HepG2 (cell line): ENCODE results near the gene STXBP2. TPM values are rescaled to one million over a fixed set of nuclear protein-coding genes. Genes with fewer than 3 reads are reported as not detected.

Source experiments
- ATAC-seq: fragments of 200-7000 bp; cut with Tn5 transposase; 3 replicates; pipeline ENCODE4 v1.9.1; 2020; ENCODE audit warnings: mild to moderate bottlenecking, moderate library complexity
- BruUV-seq: library from RNA; stranded (reverse); fragments of 400-500 nt; replicated peaks from 2 replicates; lab custom pipeline; 2021; lab: Mats Ljungman, UMichigan
- CTCF ChIA-PET: fragments of 300-600 bp; formaldehyde crosslinking; extraction: SDS; loops from one replicate; lab custom pipeline; 2021; ENCODE audit warnings: low total read pairs, inconsistent platforms, low intra/inter-chr PET ratio; lab: Yijun Ruan, JAX
- POLR2A ChIA-PET: fragments of 350-600 bp; sonication (Branson Sonifier 250); formaldehyde crosslinking; loops from one replicate; lab custom pipeline; 2020; ENCODE audit warnings: antibody characterized with exemption, inconsistent platforms; lab: Yijun Ruan, JAX
- DNase-seq: peaks from one replicate; pipeline ENCODE4 v3.0.0-alpha.2; 2015; ENCODE audit warnings: low spot score
- FAIRE-seq: peaks from 3 replicates; lab custom pipeline; 2011; peaks lifted over from hg19 to GRCh38; lab: Jason Lieb, UNC
- H2AFZ ChIP-seq: one replicate; pipeline ENCODE4 v1.6.1; 2011; ENCODE audit warnings: low read length, inconsistent platforms
- H3K27ac ChIP-seq: fragments of 300-600 bp; 3 replicates; pipeline ENCODE4 v1.8.0; 2011; ENCODE audit warnings: mixed run types, mild to moderate bottlenecking, mixed read lengths, low read length, inconsistent platforms; ENCODE audit not compliant: insufficient read depth; ENCODE audit errors: extremely low read length
- H3K27me3 ChIP-seq, 2 experiments: fragments of 200-600 bp in 1 of 2; 2 replicates in 1 of 2; 3 replicates in 1 of 2; pipeline versions ENCODE4 v1.6.0 to v1.8.0; 2011; ENCODE audit warnings: low read length in 2 of 2, mild to moderate bottlenecking in 2 of 2, moderate library complexity in 2 of 2, inconsistent platforms in 1 of 2; ENCODE audit not compliant: insufficient read depth in 2 of 2, control insufficient read depth in 1 of 2
- H3K36me3 ChIP-seq, 2 experiments: fragments of 200-600 bp in 1 of 2; replicated peaks in 1 of 2; 2 replicates in 1 of 2; 3 replicates in 1 of 2; pipeline versions ENCODE4 v1.5.1 to v1.8.0; 2011; ENCODE audit warnings: low read length in 2 of 2, inconsistent platforms in 1 of 2; ENCODE audit not compliant: insufficient read depth in 2 of 2, control insufficient read depth in 1 of 2
- H3K4me1 ChIP-seq: 2 replicates; pipeline ENCODE4 v1.5.1; 2012; ENCODE audit warnings: low read length, inconsistent platforms; ENCODE audit not compliant: insufficient read depth
- H3K4me2 ChIP-seq: 2 replicates; pipeline ENCODE4 v1.6.0; 2011; ENCODE audit warnings: low read depth, low read length, inconsistent platforms
- H3K4me3 ChIP-seq, 3 experiments: fragments of 200-600 bp in 1 of 3; sonication (generic), shearing (Covaris generic) in 1 of 3; replicated peaks in 1 of 3; 2 replicates each; pipeline ENCODE4 v1.5.1; 2011 to 2016; ENCODE audit warnings: low read length in 3 of 3, inconsistent platforms in 2 of 3, low read depth in 2 of 3, mild to moderate bottlenecking in 2 of 3, control low read depth in 1 of 3, mixed read lengths in 1 of 3; ENCODE audit not compliant: insufficient read depth in 1 of 3
- H3K79me2 ChIP-seq: one replicate; pipeline ENCODE4 v1.6.1; 2011; ENCODE audit warnings: low read length, inconsistent platforms; ENCODE audit not compliant: insufficient read depth
- H3K9ac ChIP-seq: 2 replicates; pipeline ENCODE4 v1.6.0; 2011; ENCODE audit warnings: mild to moderate bottlenecking, low read depth, low read length, inconsistent platforms; ENCODE audit not compliant: insufficient read depth
- H3K9me3 ChIP-seq: 2 replicates; pipeline ENCODE4 v1.5.1; 2012; ENCODE audit warnings: mild to moderate bottlenecking, low read length
- H4K20me1 ChIP-seq: 2 replicates; pipeline ENCODE4 v1.6.0; 2011; ENCODE audit warnings: inconsistent platforms, mild to moderate bottlenecking, low read length, moderate library complexity; ENCODE audit not compliant: insufficient read depth
- BRCA1 ChIP-seq: sonication (generic); formaldehyde crosslinking; IDR thresholded peaks from 2 replicates; pipeline ENCODE4 v1.4.0; 2020; ENCODE audit warnings: missing genetic modification reagents
- CREM ChIP-seq, 2 experiments: sonication (generic) in 1 of 2; formaldehyde crosslinking in 1 of 2; IDR thresholded peaks; 2 replicates each; pipeline versions ENCODE4 v1.4.0 to v1.6.1; 2016 to 2020; ENCODE audit warnings: antibody characterized with exemption in 1 of 2, mild to moderate bottlenecking in 1 of 2, missing genetic modification reagents in 1 of 2
- FOXC1 ChIP-seq: sonication (generic); formaldehyde crosslinking; IDR thresholded peaks from 2 replicates; pipeline ENCODE4 v1.8.0; 2022; ENCODE audit warnings: mild to moderate bottlenecking, missing genetic modification reagents, borderline replicate concordance
- HES4 ChIP-seq: sonication (generic); formaldehyde crosslinking; IDR thresholded peaks from 2 replicates; pipeline ENCODE4 v1.9.0; 2021; ENCODE audit warnings: mild to moderate bottlenecking, missing genetic modification reagents, borderline replicate concordance
- LCORL ChIP-seq, 2 experiments: fragments of 450-650 bp in 1 of 2; sonication (generic) in 1 of 2; formaldehyde crosslinking in 1 of 2; IDR thresholded peaks; 2 replicates each; pipeline versions ENCODE4 v1.5.0 to v1.6.1; 2017 to 2020; ENCODE audit warnings: antibody characterized with exemption in 1 of 2, missing genetic modification reagents in 1 of 2
- PCBP1 ChIP-seq: fragments of 200-400 bp; formaldehyde crosslinking; IDR thresholded peaks from 2 replicates; pipeline ENCODE4 v1.6.1; 2017; ENCODE audit warnings: mild to moderate bottlenecking, low read depth, low read length, borderline replicate concordance
- POLR2A ChIP-seq, 2 experiments: IDR thresholded peaks; 2 replicates each; pipeline ENCODE4 v1.6.1; 2011; ENCODE audit warnings: low read depth in 2 of 2, low read length in 2 of 2, mild to moderate bottlenecking in 1 of 2, moderate library complexity in 1 of 2; ENCODE audit not compliant: insufficient read depth in 1 of 2
- RXRB ChIP-seq: IDR thresholded peaks from 2 replicates; pipeline ENCODE4 v1.6.1; 2016; ENCODE audit warnings: borderline replicate concordance, missing genetic modification reagents, missing compliant biosample characterization
- THAP11 ChIP-seq: IDR thresholded peaks from 2 replicates; pipeline ENCODE4 v1.6.1; 2016; ENCODE audit warnings: missing biosample characterization, missing genetic modification reagents
- ZFP36L2 ChIP-seq: sonication (generic); formaldehyde crosslinking; IDR thresholded peaks from 2 replicates; pipeline ENCODE4 v1.4.0; 2020; ENCODE audit warnings: missing genetic modification reagents
- ZNF3 ChIP-seq: IDR thresholded peaks from 2 replicates; pipeline ENCODE4 v1.7.0; 2017; ENCODE audit warnings: inconsistent platforms
- ZNF30 ChIP-seq: sonication (generic); formaldehyde crosslinking; IDR thresholded peaks from 2 replicates; pipeline ENCODE4 v1.5.0; 2020; ENCODE audit warnings: mild to moderate bottlenecking, missing genetic modification reagents
- ZNF382 ChIP-seq: sonication (generic); formaldehyde crosslinking; IDR thresholded peaks from 2 replicates; pipeline ENCODE4 v1.5.0; 2020; ENCODE audit warnings: missing genetic modification reagents, mild to moderate bottlenecking, borderline replicate concordance
- ZNF441 ChIP-seq: sonication (generic); formaldehyde crosslinking; IDR thresholded peaks from 2 replicates; pipeline ENCODE4 v1.7.0; 2021; ENCODE audit warnings: missing genetic modification reagents, borderline replicate concordance
- ZNF564 ChIP-seq: sonication (generic); formaldehyde crosslinking; IDR thresholded peaks from 2 replicates; pipeline ENCODE4 v1.8.1; 2023; ENCODE audit warnings: mild to moderate bottlenecking, missing genetic modification reagents
- ZNF607 ChIP-seq: sonication (generic); formaldehyde crosslinking; IDR thresholded peaks from 2 replicates; pipeline ENCODE4 v1.5.1; 2020; ENCODE audit warnings: missing genetic modification reagents, mild to moderate bottlenecking, borderline replicate concordance
- ZNF644 ChIP-seq: IDR thresholded peaks from 2 replicates; pipeline ENCODE4 v1.6.1; 2016; ENCODE audit warnings: low read depth
- ZNF710 ChIP-seq: sonication (generic); formaldehyde crosslinking; IDR thresholded peaks from 2 replicates; pipeline ENCODE4 v1.5.0; 2020; ENCODE audit warnings: mild to moderate bottlenecking, missing genetic modification reagents, borderline replicate concordance
- ZSCAN22 ChIP-seq: sonication (generic); formaldehyde crosslinking; IDR thresholded peaks from 2 replicates; pipeline ENCODE4 v1.4.0; 2020; ENCODE audit warnings: mild to moderate bottlenecking, missing genetic modification reagents
- WGBS: methylation state at CpG from one replicate; pipeline ENCODE4 v1.1.6; 2017; ENCODE audit warnings: low lambda C conversion rate; 5-methylcytosine and 5-hydroxymethylcytosine counted together
- in situ Hi-C: cut with HindIII; loops from 2 replicates; pipeline ENCODE4 v1.10.0; 2017; ENCODE audit warnings: low pct_unique_long_range_greater_than_20kb; ENCODE audit not compliant: extremely low pct_ligation_motif_present
- intact Hi-C: fragments of 100-400 bp; cut with micrococcal nuclease; formaldehyde crosslinking; loops from one replicate; pipeline ENCODE4 v1.10.0; 2022; ENCODE audit not compliant: unreplicated experiment
- polyA plus RNA-seq, 8 experiments: library from polyadenylated mRNA; depleted of rRNA in 3 of 8; stranded (reverse) in 7 of 8; unstranded in 1 of 8; fragments of >200 nt; fragmentation: Illumina TruSeq in 4 of 8; extraction: Trizol in 4 of 8; gene quantifications; 2 replicates each; pipeline versions ENCODE4 v1.2.1 to v1.2.3, GENCODE V29; 2011 to 2016; ENCODE audit warnings: low read depth in 4 of 8, missing spikeins in 1 of 8, mixed read lengths in 1 of 8; ENCODE audit not compliant: insufficient read depth in 1 of 8
- total RNA-seq, 5 experiments: library from RNA; depleted of rRNA; stranded (reverse); fragments of >200 nt; fragmentation: Illumina TruSeq; extraction: Trizol; gene quantifications; 2 replicates each; pipeline ENCODE4 v1.2.3, GENCODE V29; 2016; ENCODE audit warnings: low read depth in 1 of 5
- TF ChIP-seq, protein P1 (sequence below): sonication (generic); formaldehyde crosslinking; IDR thresholded peaks from 2 replicates; pipeline ENCODE4 v1.4.0; 2020; ENCODE audit warnings: missing genetic modification reagents

The STXBP2 gene
- total and polyA plus RNA-seq, 2 of the 13 experiments (the other 11 are each of a cell fraction or from before 2014, with no cell fraction given): 22.8 to 40.1 TPM

DNA sequence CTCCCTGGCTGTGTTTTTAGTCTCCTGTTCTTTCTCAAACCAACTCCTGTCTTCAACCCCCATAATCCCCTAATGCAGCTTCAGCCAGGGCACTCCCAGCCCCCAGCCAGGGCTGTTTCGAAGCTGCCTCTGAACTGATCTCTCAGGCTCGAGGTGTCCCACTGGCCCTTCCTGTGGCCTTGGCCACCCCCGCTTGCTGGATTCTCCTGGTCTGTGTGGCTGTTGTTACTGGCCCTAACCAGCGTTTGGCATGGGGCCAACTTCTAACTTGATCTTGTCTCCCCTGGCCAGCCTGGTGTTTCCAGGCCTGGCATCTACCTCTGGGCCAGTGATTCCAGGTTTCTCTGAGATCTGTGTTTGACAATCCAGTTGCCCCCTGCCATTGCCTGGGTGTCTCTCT, 18.6 kb upstream of the STXBP2 start:
- peak; percentile 19 for ATAC-seq

More for the DNA sequence above, 18.6 kb upstream of the STXBP2 start:
- CTCF ChIA-PET: no interaction called here
- H3K9me3 ChIP-seq: no peaks in the 10 kb centered on the region
- no peak for TF ChIP-seq ZSCAN22 (CRISPR knock-in tag)
- TF ChIP-seq PCBP1: no peak
- no peak for TF ChIP-seq ZNF3 (CRISPR knock-in tag)
- no peak for TF ChIP-seq HES4 (CRISPR knock-in tag)
- TF ChIP-seq FOXC1 (CRISPR knock-in tag): no peak
- no peak for TF ChIP-seq ZNF382 (CRISPR knock-in tag)
- TF ChIP-seq ZNF710: no peak
- TF ChIP-seq, protein P1, sequence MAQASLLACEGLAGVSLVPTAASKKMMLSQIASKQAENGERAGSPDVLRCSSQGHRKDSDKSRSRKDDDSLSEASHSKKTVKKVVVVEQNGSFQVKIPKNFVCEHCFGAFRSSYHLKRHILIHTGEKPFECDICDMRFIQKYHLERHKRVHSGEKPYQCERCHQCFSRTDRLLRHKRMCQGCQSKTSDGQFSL (CRISPR knock-in tag): no peak
- peak; percentile 22; the same call in 1 of the 2 replicates for TF ChIP-seq ZNF607 (CRISPR knock-in tag)
- peak in 1 of 2 experiments; percentile 13; a peak in 2 of 4 replicates for TF ChIP-seq POLR2A (IDR thresholded peaks at IDR 0.05; ENCODE audit: insufficient read depth in 1 of 2, low read depth in 2 of 2, low read length in 2 of 2)
- no peak for TF ChIP-seq ZNF564 (CRISPR knock-in tag)
- TF ChIP-seq RXRB (CRISPR knock-in tag): no peak
- TF ChIP-seq LCORL (IDR thresholded peaks at IDR 0.05): peak; percentile 78
- TF ChIP-seq LCORL (CRISPR knock-in tag; IDR thresholded peaks at IDR 0.05): no peak
- no peak for TF ChIP-seq ZNF644 (CRISPR knock-in tag)
- no peak for TF ChIP-seq ZNF30 (CRISPR knock-in tag)
- TF ChIP-seq CREM (IDR thresholded peaks at IDR 0.05): no peak
- no peak for TF ChIP-seq CREM (CRISPR knock-in tag; IDR thresholded peaks at IDR 0.05)
- no peak for TF ChIP-seq THAP11
- TF ChIP-seq ZFP36L2: no peak
- no peak for TF ChIP-seq ZNF441 (CRISPR knock-in tag)
- TF ChIP-seq BRCA1 (CRISPR knock-in tag): no peak
- H3K4me3 ChIP-seq: no peak overlapping the region
- DNase-seq: peak; percentile 33
- POLR2A ChIA-PET: interaction anchor here (1.0 kb wide), 1 partner anchor 15 kb away, joined by 3 read pairs; the partner anchor contains the start of gene PCP2
- peaks cover 26 to 47% of the 10 kb centered on the region in 2 experiments for H3K36me3 ChIP-seq
- no peak for FAIRE-seq
- in situ Hi-C loops: no loop called here
- no peaks in the 10 kb centered on the region for H3K79me2 ChIP-seq
- no peaks in the 10 kb centered on the region; the same call in 1 of the 2 replicates for H3K4me1 ChIP-seq
- BruUV-seq: no TSS peak
- intact Hi-C loops: no loop called here
- H3K27me3 ChIP-seq: no peaks in the 10 kb centered on the region; a peak in 1 of 5 replicates
- peak overlapping the region; percentile 27 for H3K27ac ChIP-seq
- no peak overlapping the region for H3K9ac ChIP-seq
- 66% methylated on average over 4 of the region's 4 CpGs for WGBS
- H4K20me1 ChIP-seq: no peaks in the 10 kb centered on the region
- H2AFZ ChIP-seq: no peak overlapping the region
- no peak overlapping the region for H3K4me2 ChIP-seq
